Ishikawa (cell line): Measurements from ENCODE around the gene AGAP1.

ENCODE experiments used
- CEBPB ChIP-seq: IDR thresholded peaks from 2 replicates; pipeline ENCODE4 v1.6.1; 2012
- EGR1 ChIP-seq: IDR thresholded peaks from 2 replicates; pipeline ENCODE4 v1.6.1; 2012
- EP300 ChIP-seq: IDR thresholded peaks from 2 replicates; pipeline ENCODE4 v1.6.1; 2012; ENCODE audit warnings: borderline replicate concordance
- NFIC ChIP-seq: IDR thresholded peaks from 2 replicates; pipeline ENCODE4 v1.6.1; 2012
- RAD21 ChIP-seq: IDR thresholded peaks from 2 replicates; pipeline ENCODE4 v1.6.1; 2012; ENCODE audit warnings: low read depth
- REST ChIP-seq: IDR thresholded peaks from 2 replicates; pipeline ENCODE4 v1.6.1; 2012; ENCODE audit warnings: low read depth, mild to moderate bottlenecking
- YY1 ChIP-seq: IDR thresholded peaks from 2 replicates; pipeline ENCODE4 v1.6.1; 2012; ENCODE audit warnings: low read depth
- TF ChIP-seq, protein P1 (sequence below): IDR thresholded peaks from 2 replicates; pipeline ENCODE4 v1.6.1; 2012

- TF ChIP-seq EP300 (peak; percentile 50; the same call in 1 of the 2 replicates), NFIC (no peak), CEBPB (no peak), EGR1 (no peak), RAD21 (no peak), YY1 (no peak), REST (no peak)
- TF ChIP-seq, protein P1, sequence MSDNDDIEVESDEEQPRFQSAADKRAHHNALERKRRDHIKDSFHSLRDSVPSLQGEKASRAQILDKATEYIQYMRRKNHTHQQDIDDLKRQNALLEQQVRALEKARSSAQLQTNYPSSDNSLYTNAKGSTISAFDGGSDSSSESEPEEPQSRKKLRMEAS = no peak
These were observed 255.9 kb downstream of the AGAP1 start for GRCh38 chr2:235749771-235750160.
